ENCODE measurements around the gene OSBPL3. TPM values are rescaled to one million over a fixed set of nuclear protein-coding genes. Genes with fewer than 3 reads are reported as not detected.

Gene OSBPL3
- total RNA-seq, 1 experiment from 2014 or later, result 8.6 TPM

GRCh38 chr7:24885305-24885704 lies 94.7 kb downstream of the OSBPL3 start:
- H3K18ac ChIP-seq (ENCODE audit: insufficient read length, low read depth, low read length), result no peak overlapping the region
- DNase-seq, result no peak
- H2BK5ac ChIP-seq (ENCODE audit: insufficient read length, low read length), result no peak overlapping the region
- H4K8ac ChIP-seq (replicated peaks; ENCODE audit: insufficient read length, low read depth, low read length), result no peak overlapping the region
- Mint-ChIP-seq H3K4me3 (no peak overlapping the region), H3K36me3 (ENCODE audit: insufficient read depth in 1 of 3, low read depth in 3 of 3) (peaks cover 0 to 4% (median 2%) of the 10 kb centered on the region in 3 experiments; a peak in 1 of 7 replicates), H3K27ac (no peak overlapping the region), H3K9me3 (no peaks in the 10 kb centered on the region), H3K4me1 (peaks cover 16 to 24% of the 10 kb centered on the region in 2 experiments), H3K27me3 (ENCODE audit: low read depth) (no peaks in the 10 kb centered on the region)
- no peak overlapping the region for H3T11ph ChIP-seq (ENCODE audit: low read length)
- H2BK12ac ChIP-seq (ENCODE audit: insufficient read length, low read depth, low read length), result no peak overlapping the region
- no peaks in the 10 kb centered on the region for H3K79me2 ChIP-seq (ENCODE audit: insufficient read depth, low read length)
- H3K27ac ChIP-seq (ENCODE audit: insufficient read length, low read depth, low read length), result no peak overlapping the region
- no peak overlapping the region for H3K23ac ChIP-seq (ENCODE audit: insufficient read length, low read depth, low read length)
- no peaks in the 10 kb centered on the region for H3K9me3 ChIP-seq (ENCODE audit: control insufficient read depth, low read depth, low read length)
- H2AFZ ChIP-seq (ENCODE audit: low read length), result no peak overlapping the region
- H2AK5ac ChIP-seq (ENCODE audit: insufficient read length, low read length), result no peak overlapping the region
- no peaks in the 10 kb centered on the region for H3K27me3 ChIP-seq (ENCODE audit: insufficient read depth, low read length)
- TF ChIP-seq CTCF (conservative IDR thresholded peaks at IDR 0.05), result no peak
- no peak overlapping the region for H3K9ac ChIP-seq (ENCODE audit: extremely low read depth, insufficient read length, low read length)
- H4K91ac ChIP-seq (ENCODE audit: insufficient read length, low read depth, low read length), result no peak overlapping the region
- H3K23me2 ChIP-seq (ENCODE audit: insufficient read length, low read depth, low read length, poor library complexity, severe bottlenecking), result no peaks in the 10 kb centered on the region
- WGBS (ENCODE audit: extremely low coverage, insufficient read length, low lambda C conversion rate), result no CpG with 5 or more reads among the region's 2 CpGs
- H2BK120ac ChIP-seq (ENCODE audit: low read depth, low read length, poor library complexity, severe bottlenecking), result no peak overlapping the region
- H3K79me1 ChIP-seq (ENCODE audit: insufficient read depth, low read depth, low read length, poor library complexity, severe bottlenecking), result no peaks in the 10 kb centered on the region
- no peaks in the 10 kb centered on the region for H3K4me1 ChIP-seq (ENCODE audit: insufficient read depth, low read length)
- H3K14ac ChIP-seq (ENCODE audit: insufficient read depth, low read length), result no peak overlapping the region
- H3K4me2 ChIP-seq (ENCODE audit: insufficient read depth, insufficient read length, low read length), result no peak overlapping the region
- no peak overlapping the region for H3K56ac ChIP-seq (ENCODE audit: insufficient read length, low read depth, low read length)
- H4K20me1 ChIP-seq (ENCODE audit: control insufficient read depth, insufficient read depth, insufficient read length), result no peaks in the 10 kb centered on the region
- no peak overlapping the region for H2BK20ac ChIP-seq (ENCODE audit: low read depth, low read length, poor library complexity, severe bottlenecking)
- H2BK15ac ChIP-seq (ENCODE audit: low read depth, low read length), result no peak overlapping the region
- no peak overlapping the region for H3K4ac ChIP-seq (ENCODE audit: low read depth, low read length)
- no peak overlapping the region for H4K5ac ChIP-seq (ENCODE audit: insufficient read length, low read depth, low read length)

Data from H9 (cell line).